ENCODE data around the gene RFWD3.

Gene RFWD3

GRCh38 chr16:74578433-74578832 lies 88.2 kb downstream of the RFWD3 start:
- DNase-seq: no peak

GRCh38 chr16:74577882-74578366 lies 88.8 kb downstream of the RFWD3 start:
- DNase-seq: peak; percentile 54

- DNase-seq: no peak
These were observed 90.7 kb downstream of the RFWD3 start for GRCh38 chr16:74575807-74576643.

- DNase-seq: no peak
These were observed 91.4 kb downstream of the RFWD3 start for GRCh38 chr16:74575175-74575806.

GRCh38 chr16:74574146-74574545 lies 92.5 kb downstream of the RFWD3 start:
- DNase-seq: no peak

GRCh38 chr16:74573622-74574021 lies 93.1 kb downstream of the RFWD3 start:
- no peak for DNase-seq
